Measurements from ENCODE around the gene NKX1-1.

Gene NKX1-1

GRCh38 chr4:1366371-1367229 is 39.6 kb downstream of the NKX1-1 start:
- no peak overlapping the region for H3K4me3 Mint-ChIP-seq
- H3K36me3 Mint-ChIP-seq, result no peaks in the 10 kb centered on the region
- DNase-seq (ENCODE audit: low spot score in 2 of 2) (no peak), ATAC-seq (no peak)
- H3K9me3 Mint-ChIP-seq, result no peaks in the 10 kb centered on the region
- H3K27ac Mint-ChIP-seq, result no peak overlapping the region
- peaks cover 5% of the 10 kb centered on the region for H3K4me1 Mint-ChIP-seq

GRCh38 chr4:1365271-1366178 is 40.7 kb downstream of the NKX1-1 start:
- Mint-ChIP-seq H3K9me3 (no peaks in the 10 kb centered on the region), H3K36me3 (no peaks in the 10 kb centered on the region), H3K4me3 (no peak overlapping the region), H3K4me1 (no peaks in the 10 kb centered on the region), H3K27ac (no peak overlapping the region)
- DNase-seq (ENCODE audit: low spot score in 2 of 2) (no peak), ATAC-seq (no peak)

- Mint-ChIP-seq H3K4me1 (no peaks in the 10 kb centered on the region), H3K27ac (no peak overlapping the region), H3K36me3 (no peaks in the 10 kb centered on the region), H3K4me3 (no peak overlapping the region), H3K9me3 (no peaks in the 10 kb centered on the region)
- no peak for DNase-seq (ENCODE audit: low spot score in 2 of 2)
- no peak for ATAC-seq
These were observed 41.5 kb downstream of the NKX1-1 start for GRCh38 chr4:1364748-1365147.

GRCh38 chr4:1364217-1364616 is 42.0 kb downstream of the NKX1-1 start:
- no peaks in the 10 kb centered on the region for H3K4me1 Mint-ChIP-seq
- no peaks in the 10 kb centered on the region for H3K9me3 Mint-ChIP-seq
- H3K27ac Mint-ChIP-seq, result no peak overlapping the region
- H3K36me3 Mint-ChIP-seq, result no peaks in the 10 kb centered on the region
- DNase-seq (ENCODE audit: low spot score in 2 of 2), result no peak
- no peak overlapping the region for H3K4me3 Mint-ChIP-seq
- no peak for ATAC-seq

- Mint-ChIP-seq H3K27ac (no peak overlapping the region), H3K36me3 (no peaks in the 10 kb centered on the region), H3K4me3 (no peak overlapping the region), H3K9me3 (no peaks in the 10 kb centered on the region), H3K4me1 (no peaks in the 10 kb centered on the region)
- ATAC-seq (no peak), DNase-seq (ENCODE audit: low spot score in 2 of 2) (no peak)
These were observed 42.7 kb downstream of the NKX1-1 start for GRCh38 chr4:1363513-1363912.

GRCh38 chr4:1362521-1362920 is 43.7 kb downstream of the NKX1-1 start:
- H3K36me3 Mint-ChIP-seq, result no peaks in the 10 kb centered on the region
- ATAC-seq (no peak), DNase-seq (ENCODE audit: low spot score in 2 of 2) (no peak)
- no peaks in the 10 kb centered on the region for H3K9me3 Mint-ChIP-seq
- H3K27ac Mint-ChIP-seq, result no peak overlapping the region
- no peak overlapping the region for H3K4me3 Mint-ChIP-seq
- no peaks in the 10 kb centered on the region for H3K4me1 Mint-ChIP-seq

- Mint-ChIP-seq H3K4me3 (no peak overlapping the region), H3K9me3 (no peaks in the 10 kb centered on the region), H3K36me3 (no peaks in the 10 kb centered on the region), H3K4me1 (no peaks in the 10 kb centered on the region), H3K27ac (no peak overlapping the region)
- DNase-seq (ENCODE audit: low spot score in 2 of 2) (no peak), ATAC-seq (no peak)
These were observed 44.2 kb downstream of the NKX1-1 start for GRCh38 chr4:1362046-1362445.

GRCh38 chr4:1361431-1361830 is 44.8 kb downstream of the NKX1-1 start:
- DNase-seq (ENCODE audit: low spot score in 2 of 2), result no peak
- no peak overlapping the region for H3K4me3 Mint-ChIP-seq
- H3K9me3 Mint-ChIP-seq, result no peaks in the 10 kb centered on the region
- H3K36me3 Mint-ChIP-seq, result no peaks in the 10 kb centered on the region
- no peaks in the 10 kb centered on the region for H3K4me1 Mint-ChIP-seq
- ATAC-seq, result no peak
- H3K27ac Mint-ChIP-seq, result no peak overlapping the region

GRCh38 chr4:1360423-1361283 is 45.6 kb downstream of the NKX1-1 start:
- H3K36me3 Mint-ChIP-seq, result no peaks in the 10 kb centered on the region
- ATAC-seq (no peak), DNase-seq (ENCODE audit: low spot score in 2 of 2) (no peak)
- no peak overlapping the region for H3K4me3 Mint-ChIP-seq
- H3K9me3 Mint-ChIP-seq, result no peaks in the 10 kb centered on the region
- H3K4me1 Mint-ChIP-seq, result no peaks in the 10 kb centered on the region
- H3K27ac Mint-ChIP-seq, result no peak overlapping the region

- H3K27ac Mint-ChIP-seq, result no peak overlapping the region
- no peaks in the 10 kb centered on the region for H3K9me3 Mint-ChIP-seq
- no peak for DNase-seq (ENCODE audit: low spot score in 2 of 2)
- no peaks in the 10 kb centered on the region for H3K36me3 Mint-ChIP-seq
- H3K4me1 Mint-ChIP-seq, result no peaks in the 10 kb centered on the region
- ATAC-seq, result no peak
- H3K4me3 Mint-ChIP-seq, result no peak overlapping the region
These were observed 46.3 kb downstream of the NKX1-1 start for GRCh38 chr4:1359976-1360375.

GRCh38 chr4:1359144-1359501 is 47.1 kb downstream of the NKX1-1 start:
- H3K27ac Mint-ChIP-seq, result no peak overlapping the region
- ATAC-seq (no peak), DNase-seq (ENCODE audit: low spot score in 2 of 2) (no peak)
- H3K4me1 Mint-ChIP-seq, result no peaks in the 10 kb centered on the region
- no peaks in the 10 kb centered on the region for H3K36me3 Mint-ChIP-seq
- H3K4me3 Mint-ChIP-seq, result no peak overlapping the region
- H3K9me3 Mint-ChIP-seq, result no peaks in the 10 kb centered on the region

- H3K27ac Mint-ChIP-seq, result no peak overlapping the region
- DNase-seq (ENCODE audit: low spot score in 2 of 2) (no peak), ATAC-seq (no peak)
- H3K4me1 Mint-ChIP-seq, result no peaks in the 10 kb centered on the region
- H3K9me3 Mint-ChIP-seq, result no peaks in the 10 kb centered on the region
- H3K36me3 Mint-ChIP-seq, result no peaks in the 10 kb centered on the region
- no peak overlapping the region for H3K4me3 Mint-ChIP-seq
These were observed 47.7 kb downstream of the NKX1-1 start for GRCh38 chr4:1358421-1359143.

GRCh38 chr4:1357356-1358248 is 48.6 kb downstream of the NKX1-1 start:
- DNase-seq (ENCODE audit: low spot score in 2 of 2) (no peak), ATAC-seq (no peak)
- Mint-ChIP-seq H3K27ac (no peak overlapping the region), H3K9me3 (no peaks in the 10 kb centered on the region), H3K4me1 (no peaks in the 10 kb centered on the region), H3K36me3 (no peaks in the 10 kb centered on the region), H3K4me3 (no peak overlapping the region)
